GM21526 (cell line): ENCODE results near the gene MORF4L2.
"Not testable (repeated sequence)": the region's sequence is repeated elsewhere in the genome, so short reads cannot be mapped to it uniquely, and the experiment has no call there.

Experiments
- ATAC-seq: cut with Tn5 transposase; IDR thresholded peaks from one replicate; pipeline ENCODE4 v1.9.1; 2021; ENCODE audit warnings: moderate library complexity; ENCODE audit not compliant: unreplicated experiment, low FRiP score

MORF4L2 gene

DNA sequence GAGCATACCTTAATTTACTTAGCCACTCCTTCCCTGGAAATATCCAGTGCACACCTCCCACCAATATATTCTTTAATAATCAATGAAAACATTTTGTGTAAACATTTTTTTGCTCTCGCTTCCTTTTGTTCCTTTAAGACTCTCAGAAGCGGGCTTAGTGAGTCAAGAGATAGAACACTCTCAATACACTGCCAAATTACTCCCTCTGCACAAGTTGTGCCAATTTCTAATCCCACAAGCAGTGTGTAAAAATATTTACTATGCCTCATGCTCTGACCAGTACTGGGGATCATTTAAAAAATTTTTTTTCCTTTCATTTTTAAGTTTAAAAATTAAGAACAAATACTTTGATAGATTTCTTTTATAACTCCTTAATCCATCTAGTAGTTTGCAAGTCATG, 5.1 kb downstream of the MORF4L2 start:
- ATAC-seq, result no peak

DNA sequence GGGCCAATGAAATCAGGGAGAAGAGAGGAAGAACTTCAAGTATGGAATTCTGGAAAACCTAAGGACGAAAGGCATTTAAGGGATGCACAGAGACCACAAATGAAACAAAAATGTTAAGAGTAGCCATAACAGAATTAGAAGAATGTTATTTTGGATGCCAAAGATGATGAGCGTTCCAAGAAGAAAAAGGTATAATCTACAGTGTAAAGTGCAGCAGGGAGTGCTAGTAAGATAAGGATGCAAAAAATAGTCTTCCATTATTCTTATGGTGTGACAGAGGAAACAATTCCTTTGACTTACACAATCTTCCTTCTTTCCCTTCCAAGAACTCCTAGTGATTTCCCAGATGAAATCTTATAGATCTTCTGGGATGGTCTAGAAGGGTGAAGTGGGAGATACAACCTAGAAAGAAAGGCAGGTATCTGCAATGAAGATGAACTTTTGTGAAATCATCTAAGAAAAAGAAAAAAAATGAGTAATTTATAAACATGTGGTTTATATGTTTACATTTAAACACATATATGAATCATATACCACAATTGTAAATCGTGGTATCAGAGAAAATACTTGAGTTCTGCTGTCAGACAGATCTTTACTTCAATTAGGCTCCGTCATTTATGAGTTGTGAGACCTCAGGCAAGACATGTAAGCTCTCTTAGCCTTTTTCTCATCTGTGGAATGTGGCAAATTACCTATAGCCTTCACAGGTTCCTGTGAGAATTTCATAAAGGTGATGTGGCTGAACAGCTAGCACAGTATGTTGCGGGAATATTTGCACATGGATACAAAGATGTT, 8.1 kb downstream of the MORF4L2 start:
- no peak for ATAC-seq

DNA sequence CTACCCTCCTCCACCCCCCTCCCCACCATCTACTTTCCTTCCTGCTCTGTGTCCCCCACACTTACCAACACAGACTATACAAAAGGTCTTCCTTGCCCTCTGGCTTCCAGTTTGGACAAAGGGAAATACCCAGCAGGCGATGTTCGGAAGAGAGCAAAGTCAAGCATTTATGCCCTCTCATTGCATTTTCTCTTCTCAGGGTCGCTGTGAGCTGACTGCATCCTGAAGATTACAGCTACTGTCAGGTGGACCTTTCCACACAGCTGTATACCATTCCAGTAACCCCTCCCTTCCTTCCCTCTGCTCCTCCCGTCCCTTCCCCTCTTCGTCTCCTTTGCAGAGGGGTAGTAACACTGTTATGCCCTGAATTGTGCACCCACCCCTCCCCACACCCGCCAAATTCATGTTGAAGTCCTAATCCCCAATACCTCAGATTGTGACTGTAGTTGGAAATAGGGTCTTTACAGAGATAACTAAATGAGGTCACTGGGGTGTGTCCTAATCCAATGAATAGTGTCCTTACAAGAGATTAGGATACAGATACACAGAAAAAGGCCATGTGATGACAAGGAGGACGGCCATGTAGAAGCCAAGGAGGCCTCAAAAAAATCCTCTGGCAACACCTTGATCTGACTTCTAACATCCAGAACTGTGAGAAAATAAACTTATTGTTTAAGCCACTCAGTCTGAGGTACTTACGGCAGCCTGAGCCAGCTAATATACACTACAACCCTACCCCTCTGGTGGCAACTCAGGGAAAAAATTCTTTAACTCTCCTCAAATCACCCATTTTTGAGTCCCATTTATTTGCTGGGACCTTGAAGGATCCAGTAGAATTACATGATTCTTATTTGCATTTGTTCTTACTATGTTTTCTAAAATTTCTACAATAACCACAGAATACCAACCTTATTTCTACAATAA, 11.7 kb downstream of the MORF4L2 start:
- no peak for ATAC-seq

DNA sequence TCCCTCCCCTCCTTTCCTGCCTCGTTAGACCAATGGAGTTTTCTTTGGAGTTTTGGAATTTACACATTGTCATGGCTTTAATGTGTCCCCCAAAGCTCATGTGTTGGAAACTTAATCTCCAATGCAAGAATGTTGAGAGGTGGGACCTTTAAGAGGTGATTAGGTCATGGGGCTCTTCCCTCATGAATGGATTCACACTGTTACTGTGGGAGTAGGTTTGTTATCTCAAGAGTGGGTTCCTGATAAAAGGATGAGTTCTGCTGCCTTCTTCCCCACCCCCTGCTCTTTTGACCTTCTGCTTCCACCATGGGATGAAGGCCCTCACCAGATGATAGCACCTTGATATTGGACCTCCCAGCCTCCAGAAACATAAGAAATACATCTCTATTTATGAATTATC, 16.8 kb downstream of the MORF4L2 start:
- no peak for ATAC-seq

DNA sequence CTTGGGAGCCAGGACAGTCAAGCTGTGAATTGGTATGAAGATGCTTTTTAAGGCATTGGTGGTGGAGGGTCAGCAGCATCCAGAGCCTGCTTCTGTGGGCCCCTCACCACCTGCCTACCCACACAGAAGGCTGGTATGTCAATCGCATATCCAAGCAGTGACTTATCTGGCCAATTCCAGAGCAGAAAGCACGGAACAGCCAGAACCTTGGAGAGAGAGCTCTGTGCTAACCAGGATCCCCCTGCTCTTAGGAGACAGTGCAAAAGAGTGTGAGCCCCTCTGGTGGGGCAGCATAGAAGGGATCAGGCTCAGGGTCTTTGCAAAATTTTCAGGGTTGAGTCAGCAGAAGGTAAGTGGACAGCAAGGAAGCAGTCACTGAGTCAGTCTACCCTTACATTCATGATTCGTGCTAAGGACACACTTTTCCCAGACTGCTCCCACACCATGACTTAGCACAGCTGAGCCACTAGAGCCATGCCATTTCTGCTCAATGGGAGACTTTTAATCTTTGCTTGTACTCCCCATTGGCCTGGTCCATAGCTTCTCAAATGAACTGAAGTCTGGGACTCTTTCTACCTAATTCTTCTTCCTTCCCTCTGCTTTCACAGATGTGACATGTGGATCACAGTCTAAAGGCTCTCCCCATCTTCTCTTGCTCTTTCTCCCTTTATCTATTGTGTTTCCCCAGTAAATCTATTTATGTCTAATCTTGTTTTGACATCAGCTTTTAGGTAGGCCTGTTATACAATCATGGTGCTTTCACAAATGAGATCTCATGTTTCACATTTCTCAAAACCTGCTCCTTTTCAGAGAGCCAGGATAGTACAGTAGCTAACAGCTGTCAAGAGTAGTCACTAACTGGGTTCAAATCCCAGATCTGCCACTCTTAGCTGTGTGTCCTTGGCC, 20.0 kb downstream of the MORF4L2 start:
- ATAC-seq, result no peak

DNA sequence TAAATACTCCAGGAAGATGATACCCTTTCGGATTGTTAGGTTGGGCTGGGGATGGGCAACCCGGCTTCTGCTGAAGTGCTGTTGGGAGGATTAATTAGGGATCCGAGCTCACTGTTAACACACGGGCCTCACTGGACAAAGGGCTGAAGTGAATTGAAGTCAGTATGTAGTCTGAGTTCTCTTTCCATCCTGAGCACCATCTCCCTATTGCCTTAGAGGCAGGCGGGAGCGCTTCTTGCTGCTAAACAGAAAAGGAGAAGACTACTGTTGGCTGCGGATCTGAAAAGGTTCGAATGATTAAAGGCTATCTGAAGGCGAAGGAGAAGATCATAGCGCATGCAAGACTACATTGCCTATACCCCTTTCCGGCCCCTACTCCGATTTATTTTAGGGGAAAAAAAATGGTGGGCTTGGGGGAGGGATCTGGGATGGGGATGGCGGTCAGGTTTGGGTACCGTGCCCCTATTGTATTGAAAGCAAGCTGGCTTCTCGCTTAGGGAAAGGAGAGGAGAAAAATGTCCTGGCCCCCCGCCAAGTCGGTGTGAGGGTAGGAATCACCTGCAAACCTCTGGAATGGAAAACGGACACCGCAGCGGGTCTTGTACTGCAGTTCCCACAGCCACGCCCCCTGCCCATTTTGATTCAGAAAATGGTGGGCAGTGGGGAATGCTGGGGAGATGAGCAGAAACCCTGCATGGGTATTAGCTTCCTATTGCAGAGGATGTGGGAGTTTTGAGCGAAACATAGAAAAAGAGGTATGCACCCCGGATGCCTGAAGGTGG, 22.3 kb downstream of the MORF4L2 start:
- ATAC-seq, result no peak

DNA sequence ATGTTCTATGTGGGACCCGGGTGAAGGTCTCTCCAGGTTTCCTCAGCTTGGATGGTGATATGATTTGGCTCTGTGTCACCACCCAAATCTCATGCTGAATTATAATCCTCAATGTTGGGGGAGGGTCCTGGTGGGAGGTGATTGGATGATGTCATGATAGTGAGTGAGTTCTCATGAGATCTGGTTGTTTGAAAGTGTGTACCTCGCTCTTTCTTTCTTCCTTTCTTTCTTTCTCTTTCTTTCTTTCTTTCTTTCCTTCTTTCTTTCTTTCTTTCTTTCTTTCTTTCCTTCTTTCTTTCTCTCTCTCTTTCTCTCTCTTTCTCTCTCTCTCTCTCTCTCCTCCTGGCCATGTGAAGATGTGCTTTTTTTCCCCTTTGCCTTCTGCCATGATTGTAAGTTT, 27.0 kb downstream of the MORF4L2 start:
- ATAC-seq, result not testable (repeated sequence)

DNA sequence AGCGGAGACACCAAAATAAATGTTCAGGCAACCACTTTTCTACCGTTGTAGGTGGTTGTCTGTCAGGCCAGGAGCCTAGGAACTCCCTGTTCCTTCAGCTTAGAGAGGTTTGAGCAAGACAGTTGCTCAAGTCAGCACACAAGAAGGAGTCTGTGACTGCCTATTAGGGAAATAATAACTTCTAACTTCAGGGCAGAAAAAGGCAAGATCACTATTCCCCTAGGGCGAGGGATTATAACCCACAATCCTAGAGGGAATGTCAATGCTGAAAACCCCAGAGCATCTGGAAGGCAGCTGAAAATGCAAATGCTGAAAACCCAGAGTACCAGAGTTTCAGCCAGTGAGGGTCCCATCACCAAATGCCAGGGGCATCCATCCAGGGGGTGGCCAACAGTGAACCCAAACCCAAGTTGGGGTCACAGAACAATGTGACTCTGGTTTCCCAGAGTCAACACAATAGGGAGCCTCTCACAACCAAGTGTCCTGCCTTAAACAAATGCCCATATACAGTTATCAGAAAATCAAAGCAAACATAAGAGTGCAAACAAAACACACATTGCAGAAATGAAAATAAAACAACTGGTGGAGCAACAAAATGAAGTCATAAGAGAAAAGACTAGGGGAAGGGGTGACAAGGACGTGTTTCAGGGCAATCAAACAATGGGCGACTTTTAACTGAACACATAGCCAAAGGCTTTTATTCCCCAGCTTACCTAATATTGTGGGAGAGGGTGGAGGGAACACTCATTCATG, 27.6 kb downstream of the MORF4L2 start:
- ATAC-seq, result no peak

DNA sequence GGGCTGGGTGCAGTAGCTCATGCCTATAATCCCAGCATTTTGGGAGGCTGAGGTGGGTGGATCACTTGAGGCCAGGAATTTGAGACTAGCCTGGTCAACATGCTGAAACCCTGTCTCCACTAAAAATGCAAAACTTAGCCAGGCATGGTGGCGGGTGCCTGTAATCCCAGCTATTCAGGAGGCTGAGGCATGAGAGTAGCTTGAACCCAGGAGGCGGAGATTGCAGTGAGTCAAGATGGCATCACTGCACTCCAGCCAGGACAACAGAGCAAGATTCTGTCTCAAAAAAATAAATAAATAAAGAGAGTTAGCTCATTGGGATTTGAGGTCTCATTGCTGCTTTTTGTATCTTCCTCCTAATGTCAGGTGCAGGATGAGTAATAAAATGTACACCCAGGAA, 29.4 kb downstream of the MORF4L2 start:
- not testable (repeated sequence) for ATAC-seq

DNA sequence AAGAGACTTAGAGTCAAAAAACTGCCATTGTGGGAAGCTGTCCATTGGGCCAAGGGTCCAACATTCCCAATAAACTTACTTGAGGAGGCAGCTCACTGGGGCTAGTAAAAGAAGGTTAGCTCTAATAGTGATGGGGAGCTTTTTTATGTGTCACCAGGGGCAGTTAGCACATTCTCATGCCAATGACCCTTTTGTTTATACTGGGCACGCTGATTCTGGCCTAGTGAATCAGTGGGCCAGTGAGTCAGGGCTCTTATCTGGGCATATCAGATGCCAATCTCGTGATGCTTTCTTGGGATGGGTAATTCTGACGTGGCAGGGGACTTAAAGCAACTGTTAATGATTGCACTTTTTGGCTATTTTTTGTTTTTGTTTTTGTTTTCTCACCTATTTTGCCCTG, 29.9 kb downstream of the MORF4L2 start:
- ATAC-seq, result no peak

DNA sequence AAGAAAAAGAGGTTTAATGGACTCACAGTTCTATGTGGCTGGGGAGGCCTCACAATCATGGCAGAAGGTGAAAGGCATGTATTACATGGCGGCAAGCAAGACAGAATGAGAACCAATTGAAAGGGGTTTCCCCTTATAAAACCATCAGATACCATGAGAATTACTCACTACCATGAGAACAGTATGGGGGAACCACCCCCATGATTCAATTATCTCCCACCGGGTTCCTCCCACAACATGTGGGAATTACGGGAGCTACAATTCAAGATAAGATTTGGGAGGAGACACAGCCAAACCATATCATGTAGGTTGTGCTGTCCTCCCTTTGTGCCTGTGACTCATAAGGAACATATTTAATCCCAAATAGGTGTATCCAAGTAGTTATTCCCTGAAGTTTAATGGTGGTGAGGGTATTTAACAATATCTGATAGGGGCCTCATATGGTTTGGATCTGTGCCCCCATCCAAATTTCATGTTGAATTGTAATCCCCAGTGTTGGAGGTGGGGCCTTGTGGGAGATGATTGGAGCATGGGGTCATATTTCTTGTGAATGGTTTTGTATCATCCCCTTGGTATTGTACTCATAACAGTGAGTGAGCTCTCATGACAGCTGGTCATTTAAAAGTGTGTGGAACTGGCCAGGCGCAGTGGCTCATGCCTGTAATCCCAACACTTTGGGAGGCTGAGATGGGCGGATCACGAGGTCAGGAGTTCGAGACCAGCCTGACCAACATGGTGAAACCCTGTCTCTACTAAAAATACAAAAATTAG, 31.1 kb downstream of the MORF4L2 start:
- not testable (repeated sequence) for ATAC-seq

DNA sequence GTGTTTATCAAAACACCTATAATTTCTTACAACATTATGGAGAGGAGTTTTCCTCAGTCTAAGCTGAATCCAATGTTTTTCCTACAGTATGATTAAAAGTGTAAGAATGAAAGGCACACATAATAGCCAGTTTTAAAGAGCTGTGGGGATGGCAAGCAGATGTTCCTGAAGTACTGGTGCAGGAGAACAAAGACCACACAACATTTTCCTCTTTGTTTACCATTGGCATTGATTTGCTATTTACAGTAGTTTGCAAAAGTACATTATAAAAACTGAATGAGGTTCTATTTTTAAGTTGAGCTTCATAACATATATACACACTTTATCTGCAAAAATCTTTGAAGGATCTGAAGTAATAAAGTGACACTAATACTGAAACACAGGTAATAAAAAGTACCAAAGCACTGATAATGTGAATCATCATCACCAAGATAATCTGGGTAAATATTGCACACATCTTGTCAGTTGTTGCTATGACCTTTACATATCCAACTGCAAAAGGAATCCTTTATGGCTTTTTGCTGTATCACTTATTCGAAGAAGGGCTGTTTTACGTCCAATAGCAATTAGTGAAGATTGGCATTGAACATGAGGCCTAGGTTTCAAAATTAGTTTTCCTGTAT, 35.2 kb downstream of the MORF4L2 start:
- ATAC-seq, result no peak

DNA sequence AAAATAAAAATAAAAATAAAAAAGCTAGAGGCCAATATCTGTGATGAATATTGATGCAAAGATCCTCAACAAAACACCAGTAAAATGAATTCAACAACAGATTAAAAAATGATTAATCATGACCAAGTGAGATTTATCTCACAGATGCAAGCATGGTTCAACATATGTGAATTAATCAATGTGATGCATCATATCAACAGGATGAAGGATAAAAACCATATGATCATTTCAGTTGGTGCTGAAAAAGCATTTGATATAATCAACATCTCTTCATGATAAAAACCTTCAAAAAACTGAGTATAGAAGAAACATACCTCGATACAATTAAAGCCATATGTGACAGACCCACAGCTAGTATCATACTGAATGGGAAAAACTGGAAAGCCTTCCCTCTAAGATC, 38.9 kb downstream of the MORF4L2 start:
- ATAC-seq, result no peak

DNA sequence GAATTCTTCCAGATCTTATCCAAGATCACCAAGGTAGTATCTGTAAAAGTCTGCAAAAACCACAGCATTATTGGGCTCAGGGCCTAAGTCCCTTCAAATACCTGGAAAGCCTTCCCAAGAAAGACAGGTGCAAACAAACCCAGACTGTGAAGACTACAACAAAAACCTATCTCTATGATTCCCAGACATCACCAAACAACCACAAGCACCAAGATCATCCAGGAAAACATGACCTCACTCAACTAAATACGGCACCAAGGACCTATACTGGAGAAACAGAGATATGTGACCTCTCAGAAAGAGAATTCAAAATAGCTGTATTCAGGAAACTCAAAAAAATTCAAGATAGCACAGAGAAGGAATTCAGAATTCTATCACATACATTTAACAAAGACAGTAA, 42.4 kb downstream of the MORF4L2 start:
- no peak for ATAC-seq

DNA sequence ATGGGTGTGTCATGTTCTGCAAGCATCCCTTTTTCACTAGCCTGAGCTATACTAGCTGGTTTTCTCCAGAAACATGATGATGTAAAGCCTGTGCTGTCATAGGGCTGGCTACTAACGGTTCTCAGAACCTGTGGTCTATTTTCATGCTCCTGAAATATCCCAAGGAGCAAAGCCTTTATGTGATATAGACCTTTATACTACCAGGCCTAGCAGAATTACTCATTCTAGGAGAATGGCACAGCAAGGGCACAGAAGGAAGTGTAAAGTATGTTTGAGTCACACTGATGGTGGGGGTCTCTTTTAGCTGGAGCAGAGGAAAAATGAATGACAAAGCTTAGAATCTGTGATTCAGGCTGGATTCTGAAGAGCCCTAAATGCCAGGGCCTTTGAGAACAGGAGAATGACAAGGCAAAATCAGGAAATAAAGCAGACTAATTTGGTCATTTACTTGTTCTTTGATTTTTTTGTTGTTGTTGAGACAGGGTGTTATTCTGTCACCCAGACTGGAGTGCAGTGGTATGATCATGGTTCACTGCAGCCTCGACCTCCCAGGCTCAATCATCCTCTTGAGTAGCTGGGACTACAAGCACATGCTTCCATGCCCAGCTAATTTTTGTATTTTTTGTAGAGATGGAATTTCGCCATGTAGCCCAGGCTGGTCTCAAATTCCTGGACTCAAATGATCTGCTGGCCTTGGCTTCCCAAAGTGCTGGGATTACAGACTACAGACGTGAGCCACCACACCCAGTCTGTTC, 45.9 kb downstream of the MORF4L2 start:
- ATAC-seq, result no peak

DNA sequence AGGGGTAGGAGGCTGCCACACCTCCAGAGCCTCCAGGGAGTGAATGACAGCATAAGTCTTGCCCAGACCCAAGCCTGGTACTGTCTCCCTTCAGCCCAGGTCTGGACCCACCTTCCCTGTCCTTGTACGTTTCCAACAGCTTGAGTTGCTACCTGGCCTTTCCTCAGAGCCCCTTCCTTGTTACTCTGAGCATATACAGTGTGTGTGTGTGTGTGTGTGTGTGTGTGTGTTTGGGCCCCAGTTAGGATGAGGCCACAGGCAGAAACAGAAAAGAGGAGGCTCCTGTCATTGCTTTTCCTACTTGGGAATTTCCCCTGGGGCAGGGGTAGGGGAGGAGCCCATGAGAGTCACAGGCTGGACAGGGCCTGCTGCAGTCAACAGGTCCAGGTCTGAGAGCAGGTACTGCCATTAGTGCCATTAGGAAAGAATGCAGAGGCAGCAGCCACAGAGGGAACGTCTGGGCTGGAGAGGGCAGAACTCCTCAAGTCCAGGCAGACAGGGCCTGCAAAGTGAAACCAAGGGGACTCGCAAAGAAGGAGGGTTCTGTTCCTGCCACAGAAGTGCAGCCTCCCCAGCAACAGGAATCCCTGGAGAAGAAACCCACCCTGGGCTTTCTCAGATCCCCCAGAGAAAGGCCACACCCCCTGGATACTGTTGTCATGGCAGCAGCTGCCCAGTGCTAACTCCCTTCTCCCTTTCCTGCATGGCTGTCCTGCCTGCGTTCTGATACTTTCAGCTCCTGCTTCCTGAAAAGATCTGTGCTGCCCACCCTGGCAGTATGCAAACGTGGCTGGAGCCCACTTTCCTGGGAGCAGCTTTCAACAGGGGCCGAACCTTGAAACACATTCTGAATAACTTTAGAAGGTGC, 47.8 kb downstream of the MORF4L2 start:
- not testable (repeated sequence) for ATAC-seq
